Stimulated activated CD8-positive, alpha-beta memory T cell treated with anti-CD3 and anti-CD28 coated beads, Interleukin-4, amount 100 ng/mL, for 4 hours (primary cell): ENCODE data around the gene OTUD6A.
"Not testable (repeated sequence)": the region's sequence is repeated elsewhere in the genome, so short reads cannot be mapped to it uniquely, and the experiment has no call there.

ENCODE experiments used
- DNase-seq, 2 donors: peaks; one replicate each; pipeline ENCODE4 v3.0.0-alpha.2; 2020; ENCODE audit warnings: low read depth in 2 of 2, low spot score in 1 of 2

OTUD6A gene

DNA sequence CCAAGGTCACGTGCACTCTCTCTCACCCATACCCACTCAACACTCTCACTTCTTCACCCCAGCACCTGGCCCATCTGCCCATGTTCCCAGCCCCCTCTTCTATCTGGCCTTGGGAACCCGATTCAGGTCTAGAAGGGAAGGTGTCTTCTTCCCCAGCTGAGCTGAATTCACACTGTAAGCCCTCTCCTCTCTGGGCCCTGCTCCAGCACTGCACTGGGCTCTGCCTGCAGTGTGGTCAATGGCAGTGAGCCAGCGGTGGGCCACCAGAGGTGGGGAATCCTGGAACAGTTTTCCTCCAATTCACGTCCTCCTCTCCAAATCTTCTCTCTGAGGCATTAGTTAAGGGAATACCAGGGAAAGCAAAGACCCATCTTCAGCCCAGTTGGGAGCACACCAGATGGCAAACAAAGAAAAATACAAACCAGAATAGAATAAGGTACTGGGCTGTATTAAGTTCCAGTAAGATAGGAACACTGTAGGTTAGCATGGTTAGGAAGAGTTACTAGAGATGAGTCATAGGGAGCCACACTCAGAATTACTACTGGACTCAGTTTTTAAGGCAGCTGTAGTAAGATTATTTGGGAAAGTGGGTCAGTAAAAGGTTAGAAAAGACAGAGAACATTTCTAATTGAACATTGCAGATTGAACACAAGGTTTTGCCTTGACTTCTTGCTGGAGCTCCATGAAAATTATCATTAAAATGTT lies 17.6 kb upstream of the OTUD6A start:
- DNase-seq, result no peak

DNA sequence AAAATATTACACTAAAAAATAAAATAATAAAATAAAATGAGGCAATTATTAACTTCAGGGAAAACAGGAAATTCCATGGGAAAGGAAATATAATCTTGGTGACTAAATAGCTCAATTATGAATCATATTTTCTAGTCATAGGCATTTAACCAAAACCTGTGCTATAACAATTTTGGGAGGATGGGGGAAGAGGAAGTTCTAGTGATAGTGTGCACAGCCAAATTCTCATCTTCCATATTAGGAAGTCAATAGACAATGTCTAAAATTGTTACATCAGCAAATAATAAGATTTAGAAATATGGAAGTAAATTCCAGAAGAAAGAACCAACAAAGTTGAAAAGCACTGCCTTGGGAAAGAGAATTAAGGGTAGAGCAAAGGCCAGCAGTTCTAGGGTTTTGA lies 15.3 kb upstream of the OTUD6A start:
- no peak for DNase-seq

DNA sequence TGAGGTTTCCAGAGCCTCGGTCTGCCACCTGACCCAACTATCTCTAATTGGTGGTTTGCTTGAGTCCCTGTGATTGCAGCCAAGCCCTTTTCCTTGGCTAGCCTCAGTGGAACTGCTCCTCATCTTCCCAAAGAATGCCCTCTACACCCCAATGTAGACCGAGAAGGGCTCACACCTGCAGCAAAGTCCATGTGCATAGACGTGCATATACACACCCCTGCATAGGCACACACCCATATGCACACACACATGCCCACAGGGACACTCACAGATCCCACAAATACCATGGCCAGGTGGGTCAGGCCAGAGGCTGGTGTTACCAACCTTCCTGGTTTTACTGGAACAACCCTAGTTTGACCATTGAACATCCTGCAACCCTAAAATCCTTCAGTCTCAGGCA lies 12.9 kb upstream of the OTUD6A start:
- DNase-seq, result no peak

DNA sequence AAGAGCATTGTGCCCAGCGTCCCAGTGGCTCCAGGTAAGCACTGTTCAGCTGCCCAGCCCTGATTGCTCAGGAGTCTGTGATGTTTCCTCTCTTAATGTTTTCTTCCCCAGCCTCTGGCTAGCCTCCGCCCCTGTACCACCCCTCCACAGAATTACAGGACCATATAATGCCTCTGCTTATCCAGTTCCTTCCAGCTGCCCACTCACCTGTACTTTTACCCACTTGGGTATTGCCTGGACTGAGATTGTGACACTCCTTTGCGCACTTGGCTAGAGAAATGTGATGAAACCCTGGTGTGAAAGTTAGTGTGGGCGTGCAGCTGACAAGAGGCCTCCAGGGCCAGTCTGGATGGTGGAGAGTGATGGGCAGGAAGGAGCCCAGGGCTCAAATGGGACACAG lies 12.3 kb upstream of the OTUD6A start, which contains the start of gene AWAT2:
AWAT2 (minus strand) TSS at position 14 of the 400 bp plus-strand sequence; CDS start at position 8, 6 bp downstream.
- DNase-seq, result no peak

DNA sequence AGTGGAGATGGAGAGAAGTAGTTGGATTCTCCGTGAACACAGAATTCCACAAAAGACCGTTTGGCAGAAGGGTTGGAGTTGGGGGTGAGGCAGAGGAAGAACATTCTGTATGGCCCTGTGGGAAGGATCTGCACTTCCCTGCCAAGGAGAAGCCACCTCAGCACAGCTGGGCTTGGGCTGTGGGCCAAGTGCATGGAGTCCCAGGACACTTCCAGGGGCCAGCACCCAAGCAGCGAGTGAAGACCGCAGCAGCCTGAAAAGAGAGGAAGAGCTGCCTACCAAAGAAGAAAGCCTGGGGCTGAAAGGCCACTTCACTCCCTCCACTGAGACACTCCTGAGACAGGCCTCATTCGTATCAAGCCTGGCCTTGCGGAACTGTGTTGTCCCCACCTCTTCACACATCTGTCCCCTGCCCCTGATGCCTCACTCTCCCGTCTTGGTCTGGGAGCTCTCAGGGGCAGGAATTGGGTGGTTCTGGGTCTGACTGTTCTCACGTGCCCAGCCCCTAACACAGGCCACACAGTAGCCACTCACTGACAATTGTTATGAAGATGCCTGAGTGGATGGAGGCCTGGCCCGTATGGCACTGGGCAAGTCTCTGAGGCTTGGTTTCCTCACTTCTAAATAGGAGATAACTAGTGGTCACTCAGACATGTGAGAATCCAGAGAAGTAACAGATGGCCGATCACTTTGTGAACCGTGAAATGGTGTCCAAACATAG lies 9.2 kb upstream of the OTUD6A start:
- no peak for DNase-seq

DNA sequence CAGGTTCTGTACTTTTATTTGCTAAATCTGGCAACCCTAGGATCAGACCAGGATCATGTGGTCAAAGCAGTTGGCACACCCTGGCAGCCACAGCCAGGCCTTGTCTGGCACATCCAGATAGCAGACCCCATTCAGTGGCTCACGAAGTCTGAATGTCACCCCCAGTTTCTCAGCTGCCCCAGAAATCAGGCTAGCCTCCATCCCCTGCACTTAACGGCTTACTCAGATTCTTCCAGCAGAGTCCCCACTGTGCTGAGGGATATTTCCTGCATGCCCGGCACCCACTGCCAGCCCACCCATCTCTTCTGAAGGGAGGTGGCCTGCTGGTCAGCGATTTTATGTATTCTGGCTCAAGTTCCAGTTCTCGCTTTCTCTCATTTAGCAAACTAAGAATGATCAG lies 7.9 kb upstream of the OTUD6A start:
- DNase-seq, result no peak

DNA sequence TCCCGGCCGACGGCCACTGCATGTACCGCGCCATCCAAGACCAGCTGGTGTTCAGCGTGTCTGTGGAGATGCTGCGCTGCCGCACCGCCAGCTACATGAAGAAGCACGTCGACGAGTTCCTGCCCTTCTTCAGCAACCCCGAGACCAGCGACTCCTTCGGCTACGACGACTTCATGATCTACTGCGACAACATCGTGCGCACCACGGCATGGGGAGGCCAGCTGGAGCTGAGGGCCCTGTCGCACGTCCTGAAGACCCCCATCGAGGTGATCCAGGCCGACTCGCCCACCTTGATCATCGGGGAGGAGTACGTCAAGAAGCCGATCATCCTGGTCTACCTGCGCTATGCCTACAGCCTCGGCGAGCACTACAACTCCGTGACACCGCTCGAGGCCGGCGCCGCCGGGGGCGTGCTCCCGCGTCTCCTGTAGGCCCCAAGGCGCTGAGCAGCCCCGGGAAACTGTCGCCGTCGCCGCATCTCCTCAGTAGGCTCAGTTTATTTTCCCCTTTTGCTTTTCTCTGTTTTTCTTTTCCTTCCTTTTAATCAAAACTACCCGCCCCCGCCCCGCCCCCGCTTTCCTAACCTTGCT lies 799 bp downstream of the OTUD6A start:
- DNase-seq, result no peak

DNA sequence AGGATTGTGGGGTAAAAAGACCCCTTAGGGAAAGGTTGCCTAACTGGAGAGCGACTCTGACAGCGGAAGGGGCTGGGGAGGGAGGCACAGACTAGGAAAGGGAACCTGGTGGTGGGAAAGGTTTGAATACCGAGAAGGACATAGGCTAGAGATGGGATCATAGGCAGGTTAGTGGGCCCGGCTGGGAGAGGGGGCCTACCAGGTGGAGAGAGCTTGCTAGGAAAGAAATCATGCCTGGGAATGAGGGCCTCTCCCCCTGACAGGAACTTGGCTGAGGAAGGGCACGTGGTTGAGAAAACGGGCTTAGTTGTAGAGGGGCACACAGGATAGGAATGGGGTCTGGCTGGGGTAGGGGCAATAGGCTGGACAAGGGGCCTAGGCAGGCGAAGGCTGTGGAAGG lies 4.4 kb downstream of the OTUD6A start:
- DNase-seq, result no peak

DNA sequence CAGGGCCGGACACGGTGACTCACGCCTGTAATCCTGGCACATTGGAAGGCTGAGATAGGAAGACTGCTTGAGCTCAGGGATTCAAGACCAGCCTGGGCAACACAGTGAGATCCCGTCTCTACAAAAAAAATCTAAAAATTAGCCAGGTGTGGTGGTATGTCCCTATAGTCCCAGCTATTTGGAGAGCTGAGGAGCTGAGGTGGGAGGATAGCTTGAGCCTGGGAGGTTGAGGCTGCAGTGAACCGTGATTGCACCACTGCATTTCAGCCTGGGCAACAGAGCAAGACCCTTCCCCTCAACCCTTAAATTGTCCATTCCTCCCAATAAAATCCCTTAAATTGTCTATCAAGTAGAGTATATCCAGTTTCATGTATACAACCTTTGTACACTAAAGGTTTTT lies 17.0 kb downstream of the OTUD6A start:
- DNase-seq, result no peak

DNA sequence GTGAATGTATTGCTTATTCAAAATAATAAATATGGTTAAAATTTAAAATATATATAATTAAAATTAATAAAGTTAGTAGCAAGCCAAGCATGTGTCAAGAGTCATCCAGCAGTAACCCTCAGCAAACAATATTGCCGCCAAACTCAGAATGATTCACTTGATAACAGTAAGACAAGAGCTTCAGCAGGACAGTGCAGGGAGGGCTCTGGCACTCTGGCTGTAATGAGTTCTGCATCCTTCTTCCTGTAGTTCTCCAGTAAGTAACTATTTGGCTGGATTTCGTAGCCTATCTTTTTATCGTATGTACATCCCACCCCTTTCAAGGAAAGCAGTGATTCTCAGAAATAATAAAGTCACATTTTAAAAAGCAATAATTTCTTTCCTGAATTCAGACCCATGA lies 17.6 kb downstream of the OTUD6A start:
- DNase-seq, result no peak

DNA sequence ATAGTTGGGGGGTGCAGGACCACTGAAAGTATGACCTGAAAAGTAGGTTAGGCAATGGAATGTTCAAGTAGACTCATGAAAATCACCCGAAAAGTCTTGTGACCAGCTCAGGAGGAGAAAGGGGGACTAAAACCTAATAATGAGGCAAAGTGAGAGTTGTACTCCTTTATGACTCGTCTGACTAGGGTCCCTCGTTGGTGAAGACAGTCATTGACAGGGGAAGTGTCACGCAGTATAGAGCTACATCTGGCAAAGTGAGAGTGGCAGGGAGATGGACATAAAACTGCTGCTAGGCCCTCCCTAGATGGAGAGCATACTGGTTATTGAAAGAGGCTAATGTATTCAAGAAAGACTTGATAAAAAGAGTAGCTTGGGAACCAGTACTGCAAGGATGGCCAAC lies 20.5 kb downstream of the OTUD6A start:
- no peak for DNase-seq

DNA sequence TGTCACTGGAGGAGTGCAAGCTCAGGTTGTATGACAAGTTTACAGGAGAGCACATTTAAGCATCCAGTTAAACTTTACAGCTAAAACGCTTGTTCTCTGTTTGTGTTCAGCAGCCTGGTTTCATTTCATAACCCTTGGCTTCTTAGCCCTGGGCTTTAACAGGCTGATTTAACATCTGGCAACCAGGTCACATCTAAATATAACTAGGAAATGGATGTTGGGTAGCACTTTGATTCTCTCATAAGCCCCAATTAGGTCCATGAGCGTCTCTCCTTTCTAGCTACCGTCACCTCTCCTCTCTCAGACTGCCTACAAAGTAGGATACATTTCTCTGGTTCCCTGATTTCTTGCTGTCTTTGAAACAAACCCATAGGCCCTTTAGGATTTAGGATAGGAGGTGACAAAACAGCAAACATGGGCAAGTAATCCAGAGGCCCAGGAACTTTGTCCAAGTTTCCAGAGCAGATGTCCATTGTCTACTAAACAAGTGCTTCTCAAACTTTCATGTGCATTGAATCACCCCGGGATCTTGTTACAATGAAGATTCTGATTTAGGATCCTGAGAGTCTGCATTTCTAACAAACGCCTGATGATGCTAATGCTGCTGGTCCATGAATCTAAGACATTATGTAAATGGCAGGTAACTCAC lies 22.5 kb downstream of the OTUD6A start:
- DNase-seq, result no peak

DNA sequence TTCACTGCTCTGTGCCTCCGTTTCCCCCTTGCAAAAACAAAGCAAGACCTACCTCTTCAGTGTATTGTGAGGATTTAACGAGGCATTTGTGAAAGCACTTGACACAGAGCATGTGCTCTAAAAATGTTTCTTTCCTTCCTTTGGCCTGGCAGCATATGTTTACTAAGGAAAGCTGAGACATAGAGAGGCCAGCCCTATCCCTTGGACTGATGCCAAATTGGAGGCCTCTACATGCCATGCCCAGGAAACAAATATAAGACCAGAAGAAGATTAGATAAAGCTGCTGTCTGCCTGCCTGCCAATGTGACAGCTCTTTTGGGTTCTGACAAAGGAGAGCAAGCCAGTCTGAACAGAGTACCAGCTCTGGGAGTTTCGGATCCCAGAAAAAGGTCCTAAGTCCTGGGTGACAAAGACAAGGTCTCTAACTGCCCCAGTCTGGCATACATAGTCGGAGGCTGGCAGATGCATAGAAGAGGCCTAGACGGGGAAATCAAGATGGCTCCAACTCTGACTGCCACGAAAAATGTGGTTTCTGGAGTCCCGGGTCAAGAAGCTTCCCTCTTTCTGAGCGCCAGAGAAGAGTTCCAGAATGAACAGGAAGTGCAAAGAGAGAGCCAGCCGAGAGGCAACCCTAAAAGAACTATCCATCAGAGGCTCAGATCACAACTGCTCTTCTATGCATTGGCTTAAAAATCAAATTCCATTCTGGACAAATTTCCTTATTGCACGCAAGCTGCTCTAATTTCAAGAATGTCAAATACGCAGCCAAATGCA lies 25.8 kb downstream of the OTUD6A start:
- DNase-seq, result no peak

DNA sequence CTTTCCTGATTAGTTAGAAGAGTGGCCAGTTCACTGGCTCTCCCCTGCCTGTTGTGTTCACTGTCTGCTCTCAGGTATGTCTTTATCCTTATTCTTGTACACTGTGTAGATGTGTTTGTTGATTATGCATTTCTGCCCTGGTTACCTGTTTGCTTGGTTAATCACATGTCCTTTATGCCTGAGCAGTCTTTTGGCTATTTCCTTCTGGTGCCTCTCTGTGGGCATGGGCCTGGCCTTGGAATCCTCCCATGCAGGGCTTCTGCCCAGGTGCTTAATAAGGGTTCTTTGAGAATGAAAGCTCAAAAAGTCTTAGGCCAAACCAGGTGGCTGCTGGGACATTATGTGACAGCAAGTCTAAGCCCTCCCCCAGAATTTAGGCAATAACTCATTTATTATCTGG lies 26.5 kb downstream of the OTUD6A start:
- DNase-seq, result no peak

DNA sequence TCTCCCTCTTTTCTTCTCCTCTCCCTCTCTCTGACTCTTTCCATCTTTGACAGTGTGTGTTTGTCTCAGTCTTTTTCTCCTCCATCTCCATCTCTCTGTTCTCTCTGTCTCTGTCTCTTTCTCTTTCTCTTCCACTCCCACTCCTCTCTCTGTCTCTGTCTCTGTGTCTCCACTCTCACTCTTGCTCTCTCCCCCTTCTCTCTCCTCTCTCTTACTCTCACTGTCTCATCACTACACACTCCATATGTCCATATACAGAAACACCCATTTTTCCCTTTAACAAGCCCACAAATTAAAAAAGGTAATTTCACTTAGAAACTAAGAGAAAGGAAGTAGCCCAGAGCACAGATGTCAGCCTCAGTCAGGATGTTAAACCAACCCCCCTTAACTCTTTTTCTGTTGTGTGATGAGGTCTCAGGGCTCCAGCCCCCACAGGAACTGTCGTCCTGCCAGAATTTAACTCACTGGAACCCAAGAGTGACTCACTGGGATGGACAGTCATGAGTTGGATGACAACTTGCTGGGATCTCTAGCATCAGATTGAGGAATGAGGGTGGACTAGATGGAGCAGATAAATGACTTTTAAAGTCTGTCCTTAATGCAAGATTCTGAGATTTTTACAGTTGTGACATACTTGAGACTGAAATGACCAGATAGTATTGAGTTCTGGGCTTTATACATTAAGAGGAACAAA lies 27.5 kb downstream of the OTUD6A start:
- DNase-seq, result no peak

DNA sequence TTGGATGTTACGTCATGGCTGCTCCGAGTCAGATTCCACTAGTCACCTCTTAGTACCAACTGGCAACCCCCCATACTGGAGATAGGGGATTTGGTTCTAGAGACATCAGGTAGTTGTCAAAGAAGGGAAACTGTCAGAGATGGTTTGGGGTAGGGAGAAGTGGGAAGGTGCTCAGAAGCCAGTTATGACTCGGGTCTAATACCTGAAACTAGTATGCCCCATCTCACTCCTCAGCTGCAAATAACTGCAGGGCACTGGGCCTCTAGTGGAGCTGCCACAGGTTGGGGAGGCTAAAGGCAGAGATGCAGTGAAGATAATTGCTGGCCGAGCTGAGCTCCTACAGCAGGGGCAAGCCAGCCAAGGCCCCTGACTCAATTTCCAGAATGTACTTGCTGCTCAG lies 30.0 kb downstream of the OTUD6A start:
- no peak for DNase-seq

DNA sequence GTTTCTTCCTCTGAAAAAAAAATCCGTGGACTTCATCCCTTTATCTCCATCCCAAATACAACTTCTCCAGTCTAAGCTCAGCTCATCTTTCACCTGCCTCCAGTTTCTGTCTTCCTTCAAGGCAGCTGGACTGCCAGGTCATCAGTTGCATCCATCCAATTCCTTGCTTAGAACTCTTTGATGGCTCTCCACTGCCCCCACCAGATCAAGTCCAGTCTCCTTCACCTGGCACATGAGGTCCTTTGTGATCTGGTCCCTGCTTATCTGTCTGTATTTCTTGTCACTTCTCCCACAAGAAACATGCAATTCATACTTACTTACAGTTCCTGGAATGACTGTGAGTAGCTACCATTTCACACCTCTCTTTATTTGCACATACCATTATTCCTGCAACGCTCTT lies 33.8 kb downstream of the OTUD6A start:
- DNase-seq, result no peak

DNA sequence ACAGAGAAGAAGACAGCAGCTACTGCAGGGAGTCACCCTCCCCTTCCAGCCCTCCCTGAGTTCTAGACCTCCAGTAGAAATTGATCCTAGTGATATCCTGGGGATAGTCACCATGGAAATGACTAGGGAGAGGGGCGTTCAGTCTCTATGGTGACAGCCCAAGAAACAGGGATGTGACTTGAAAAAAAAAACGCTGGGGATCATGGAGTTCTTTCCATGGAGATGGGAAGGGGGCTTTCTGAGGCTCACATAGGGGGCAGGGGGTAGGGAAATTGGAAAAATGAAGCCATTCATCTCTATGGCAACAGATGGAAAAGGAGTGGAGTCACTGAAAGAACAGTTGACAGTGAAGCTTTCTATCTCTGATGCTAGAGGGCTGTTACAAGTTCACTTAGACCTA lies 43.0 kb downstream of the OTUD6A start:
- no peak for DNase-seq

DNA sequence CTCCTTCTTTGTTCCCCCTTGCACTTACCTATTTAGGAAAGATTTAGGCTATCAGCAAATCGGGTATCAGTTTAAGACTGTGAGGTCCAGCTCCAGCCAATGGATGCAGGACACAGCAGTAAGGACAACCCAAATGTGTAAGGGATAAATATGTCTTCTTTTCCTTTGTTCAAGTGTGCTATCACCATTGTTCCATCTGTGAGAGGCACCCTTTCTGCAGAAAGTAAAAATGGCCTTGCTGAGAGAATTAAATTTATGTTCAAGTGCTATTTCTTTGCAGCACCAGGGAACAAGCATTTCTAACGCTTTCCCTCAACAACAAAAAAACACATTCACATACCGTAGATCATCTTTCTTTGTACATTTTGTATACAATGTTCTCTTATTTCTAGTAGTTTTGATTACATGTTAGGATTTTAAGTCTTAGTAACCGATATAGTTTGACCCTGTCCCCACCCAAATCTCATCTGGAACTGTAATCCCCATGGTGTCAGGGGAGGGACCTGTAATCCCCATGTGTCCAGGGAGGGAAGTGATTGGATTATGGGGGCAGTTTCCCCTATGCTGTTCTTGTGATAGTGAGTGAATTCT lies 49.3 kb downstream of the OTUD6A start:
- DNase-seq, result not testable (repeated sequence)
